Measurements from ENCODE around the gene SSC4D.

SSC4D gene

DNA sequence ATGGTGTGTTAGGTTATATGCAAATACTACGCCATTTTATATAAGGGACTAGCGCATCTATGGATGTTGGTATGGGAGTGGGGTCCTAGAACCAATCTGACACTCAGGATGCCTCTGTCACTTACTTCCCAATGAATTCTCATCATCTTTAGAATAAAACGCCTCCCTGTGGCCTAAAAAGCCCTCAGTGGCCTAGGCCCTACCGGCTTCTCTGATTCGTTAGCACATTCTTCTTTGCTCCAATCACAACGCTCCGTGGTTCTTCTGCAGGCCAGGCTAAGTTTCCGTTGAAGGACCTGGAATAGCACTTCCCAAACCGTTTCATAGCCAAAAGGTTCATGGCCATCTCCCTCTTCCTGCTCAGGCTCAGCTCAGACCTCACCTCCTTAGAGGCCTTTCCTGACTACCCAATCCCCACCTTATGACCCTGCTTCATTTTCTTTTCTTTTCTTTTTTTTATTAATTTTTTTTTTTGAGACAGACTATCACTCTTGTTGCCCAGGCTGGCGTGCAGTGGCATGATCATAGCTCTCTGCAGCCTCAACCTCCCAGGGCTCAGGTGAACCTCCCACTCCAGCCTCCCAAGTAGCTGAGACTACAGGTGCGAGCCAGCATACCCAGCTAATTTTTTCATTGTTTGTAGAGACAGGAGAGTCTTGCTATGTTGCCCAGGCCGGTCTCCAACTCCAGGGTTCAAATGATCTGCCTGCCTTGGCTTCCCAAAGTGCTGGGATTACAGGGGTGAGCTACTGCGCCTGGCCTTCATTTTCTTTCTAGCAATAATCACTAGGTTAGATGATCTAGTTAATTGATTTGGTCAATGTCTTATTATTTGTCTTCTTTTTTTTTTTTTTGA lies 26.2 kb downstream of the SSC4D start:
- TF ChIP-seq GATA2 (IDR thresholded peaks at IDR 0.05; ENCODE audit: low read depth, low read length) (no peak), GATA3 (IDR thresholded peaks at IDR 0.05; ENCODE audit: low read depth, low read length) (no peak)

- TF ChIP-seq GATA3 (IDR thresholded peaks at IDR 0.05; ENCODE audit: low read depth, low read length) (no peak), GATA2 (IDR thresholded peaks at IDR 0.05; ENCODE audit: low read depth, low read length) (no peak)
Observed at GRCh38 chr7:76381814-76382213, 27.7 kb downstream of the SSC4D start.

- TF ChIP-seq GATA2 (IDR thresholded peaks at IDR 0.05; ENCODE audit: low read depth, low read length): no peak
- no peak for TF ChIP-seq GATA3 (IDR thresholded peaks at IDR 0.05; ENCODE audit: low read depth, low read length)
Observed at GRCh38 chr7:76380623-76380966, 28.9 kb downstream of the SSC4D start.

DNA sequence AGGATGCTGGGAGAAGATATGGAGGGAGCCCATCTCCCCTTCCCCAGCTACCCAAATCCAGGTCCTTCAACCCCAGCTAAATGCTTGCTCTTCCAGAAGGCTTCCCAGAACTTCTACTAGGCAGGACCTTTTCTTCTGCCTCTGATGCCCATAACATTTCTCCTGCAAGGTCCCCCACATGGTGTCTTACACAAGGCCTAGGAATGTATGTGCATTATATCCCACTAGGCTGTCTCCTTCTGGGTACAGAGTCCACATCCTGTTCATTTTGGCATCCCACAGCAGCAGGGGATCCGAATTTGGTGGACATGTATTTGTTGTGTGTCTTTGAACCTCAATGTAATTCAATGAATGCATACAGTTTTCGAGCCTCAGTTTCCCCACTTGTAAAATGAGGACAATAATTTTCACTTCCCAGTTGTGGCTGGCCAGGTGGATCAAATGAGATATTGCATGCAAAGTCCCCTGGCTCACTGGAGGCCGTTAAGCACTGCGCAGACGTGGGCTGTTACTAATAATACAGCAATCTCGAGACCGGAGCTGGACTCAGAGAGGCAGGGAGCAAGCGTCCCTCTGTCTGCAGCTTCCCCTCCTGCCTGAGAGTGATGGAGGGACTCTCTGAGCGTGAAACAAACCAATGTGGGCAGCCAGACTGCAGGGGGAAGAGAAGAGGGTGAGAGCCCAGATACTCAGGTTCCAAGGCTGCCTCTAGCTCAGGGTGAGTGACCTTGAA lies 32.1 kb downstream of the SSC4D start:
- TF ChIP-seq GATA3 (IDR thresholded peaks at IDR 0.05; ENCODE audit: low read depth, low read length) (no peak), GATA2 (IDR thresholded peaks at IDR 0.05; ENCODE audit: low read depth, low read length) (no peak)

DNA sequence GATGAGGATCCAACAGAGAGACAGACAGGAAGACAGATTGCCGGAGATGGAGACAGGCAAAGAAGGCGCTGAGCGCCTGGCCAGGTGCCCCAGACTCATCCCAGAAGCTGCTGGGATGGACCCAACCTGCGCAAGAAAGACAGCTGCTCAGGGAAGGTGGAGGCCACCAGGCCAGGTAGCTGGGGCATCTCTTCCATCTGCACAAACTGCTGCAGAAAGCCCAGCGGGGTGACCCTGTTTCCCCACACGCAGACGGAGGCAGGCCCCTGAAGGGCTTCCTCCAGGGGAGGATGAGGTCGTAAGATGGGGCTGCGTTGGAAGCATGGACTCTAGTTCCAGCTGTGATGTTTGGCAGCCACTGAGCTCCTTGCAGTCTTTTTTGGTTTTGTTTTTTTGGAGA lies 34.2 kb downstream of the SSC4D start:
- TF ChIP-seq GATA2 (IDR thresholded peaks at IDR 0.05; ENCODE audit: low read depth, low read length) (no peak), GATA3 (IDR thresholded peaks at IDR 0.05; ENCODE audit: low read depth, low read length) (no peak)

- TF ChIP-seq GATA3 (IDR thresholded peaks at IDR 0.05; ENCODE audit: low read depth, low read length): no peak
- no peak for TF ChIP-seq GATA2 (IDR thresholded peaks at IDR 0.05; ENCODE audit: low read depth, low read length)
Observed at GRCh38 chr7:76372984-76373833, 36.3 kb downstream of the SSC4D start.

DNA sequence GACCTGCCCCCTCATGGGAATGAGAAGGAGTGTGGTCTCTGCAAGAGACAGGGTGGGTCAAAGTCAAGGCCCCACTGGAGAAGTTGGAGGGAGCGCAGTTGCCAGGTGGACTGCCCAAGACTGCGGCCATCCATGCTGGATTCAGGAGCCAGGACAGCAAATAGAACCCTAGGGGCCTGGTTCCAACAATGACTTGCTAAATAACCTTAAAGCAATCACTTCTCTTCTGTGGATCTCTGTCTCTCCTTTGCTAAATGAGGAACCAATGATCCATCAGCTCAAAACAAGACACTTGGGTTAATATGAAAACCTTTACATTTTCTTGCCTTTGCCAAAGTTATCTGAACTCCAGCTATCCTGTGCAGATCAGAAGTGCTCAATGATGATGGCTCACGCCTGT lies 38.1 kb downstream of the SSC4D start:
- TF ChIP-seq GATA2 (IDR thresholded peaks at IDR 0.05; ENCODE audit: low read depth, low read length) (no peak), GATA3 (IDR thresholded peaks at IDR 0.05; ENCODE audit: low read depth, low read length) (no peak)

DNA sequence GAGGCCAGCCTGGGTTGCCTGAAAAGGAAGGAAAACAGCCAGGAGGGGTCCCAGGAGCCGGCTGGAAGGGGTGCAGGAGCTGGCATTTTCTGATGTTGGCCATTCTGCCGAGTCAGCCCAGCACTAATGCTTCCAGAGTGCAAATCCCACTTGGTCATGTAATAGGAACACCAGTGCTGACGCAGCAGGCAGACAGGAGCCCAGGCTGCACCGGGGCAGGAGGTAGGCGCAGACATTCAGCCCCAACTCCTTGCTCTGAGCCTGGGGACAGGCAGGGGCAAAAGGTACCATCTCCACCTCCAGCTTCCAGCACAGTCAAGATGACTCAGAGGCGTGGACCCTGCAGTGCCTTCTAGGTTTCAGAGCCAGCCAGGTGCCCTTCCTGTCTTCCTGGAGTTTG lies 40.5 kb downstream of the SSC4D start:
- no peak for TF ChIP-seq GATA2 (IDR thresholded peaks at IDR 0.05; ENCODE audit: low read depth, low read length)
- no peak for TF ChIP-seq GATA3 (IDR thresholded peaks at IDR 0.05; ENCODE audit: low read depth, low read length)

DNA sequence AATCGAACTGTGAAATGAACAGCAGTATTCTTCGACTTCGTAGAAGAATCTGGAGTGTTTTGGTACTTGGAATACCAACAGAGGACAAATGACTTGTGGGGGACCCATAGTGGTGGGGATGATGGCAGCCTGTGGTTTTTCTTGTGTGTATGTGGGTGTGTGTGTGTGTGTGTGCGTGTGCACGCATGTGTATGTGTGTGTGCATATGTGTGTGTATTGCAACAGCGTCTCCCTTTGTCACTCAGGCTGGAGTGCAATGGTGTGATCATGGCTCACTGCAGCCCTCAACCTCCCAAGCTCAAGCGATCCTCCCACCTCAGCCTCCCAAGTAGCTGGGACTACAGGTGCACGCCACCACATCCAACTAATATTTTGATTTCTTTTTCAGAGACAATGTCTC lies 41.3 kb downstream of the SSC4D start:
- TF ChIP-seq GATA2 (IDR thresholded peaks at IDR 0.05; ENCODE audit: low read depth, low read length): no peak
- TF ChIP-seq GATA3 (IDR thresholded peaks at IDR 0.05; ENCODE audit: low read depth, low read length): no peak

DNA sequence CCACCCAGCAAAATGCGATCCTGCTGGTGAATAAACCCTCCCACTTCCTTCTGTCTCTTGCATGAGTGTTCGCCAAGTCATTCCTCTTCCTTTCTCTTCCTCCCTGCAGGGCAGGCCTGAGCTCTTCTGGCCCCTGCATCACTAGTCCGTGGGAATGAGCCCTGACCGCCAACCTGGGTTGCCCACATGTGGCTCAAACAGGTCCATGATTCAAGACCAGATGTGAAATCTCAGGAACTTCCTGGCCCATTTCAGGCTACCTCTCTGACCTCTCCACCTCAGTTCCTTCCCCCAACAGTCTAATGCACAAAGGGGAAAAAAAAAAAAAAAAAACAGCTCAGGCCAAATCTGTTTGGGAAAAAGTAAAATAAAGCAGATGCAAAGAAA lies 45.3 kb downstream of the SSC4D start:
- TF ChIP-seq GATA2 (IDR thresholded peaks at IDR 0.05; ENCODE audit: low read depth, low read length): no peak
- TF ChIP-seq GATA3 (IDR thresholded peaks at IDR 0.05; ENCODE audit: low read depth, low read length): no peak

DNA sequence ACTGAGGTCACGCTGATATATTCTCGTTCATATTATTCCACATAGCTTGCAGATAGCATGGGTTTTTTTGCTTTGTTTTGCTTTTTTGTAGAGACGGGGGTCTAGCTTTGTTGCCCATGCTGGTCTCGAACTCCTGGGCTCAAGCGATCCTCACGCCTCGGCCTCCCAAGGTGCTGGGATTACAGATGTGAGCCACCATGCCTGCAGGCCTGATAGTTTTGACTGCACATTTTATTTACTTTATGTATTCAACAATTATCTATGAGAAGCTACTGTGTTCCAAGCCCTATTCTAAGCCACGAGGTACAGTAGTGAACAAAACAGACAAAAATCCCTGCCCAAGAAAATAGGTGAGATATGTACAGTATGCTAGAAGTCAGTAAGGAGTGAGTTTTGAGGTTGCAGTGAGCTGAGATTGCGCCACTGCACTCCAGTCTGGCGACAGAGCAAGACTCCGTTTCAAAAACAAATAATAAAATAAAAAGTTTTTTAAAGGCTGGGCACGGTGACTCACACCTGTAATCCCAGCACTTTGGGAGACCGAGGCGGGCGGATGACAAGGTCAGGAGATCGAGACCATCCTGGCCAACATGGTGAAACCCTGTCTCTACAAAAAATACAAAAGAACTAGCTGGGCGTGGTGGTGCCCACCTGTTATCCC lies 49.4 kb downstream of the SSC4D start:
- TF ChIP-seq GATA2 (IDR thresholded peaks at IDR 0.05; ENCODE audit: low read depth, low read length): no peak
- TF ChIP-seq GATA3 (IDR thresholded peaks at IDR 0.05; ENCODE audit: low read depth, low read length): no peak

GRCh38 chr7:76359111-76359977 lies 50.2 kb downstream of the SSC4D start:
- TF ChIP-seq GATA3 (IDR thresholded peaks at IDR 0.05; ENCODE audit: low read depth, low read length) (no peak), GATA2 (IDR thresholded peaks at IDR 0.05; ENCODE audit: low read depth, low read length) (peak; percentile 38; the same call in 1 of the 2 replicates)

Measured in SH-SY5Y (cell line).